Measurements from ENCODE around the gene ASB18. TPM values are rescaled to one million over a fixed set of nuclear protein-coding genes. Genes with fewer than 3 reads are reported as not detected.
A peak's percentile ranks its signal among the peaks of the same experiment; 100 is the strongest.

ASB18 gene
- total and polyA plus RNA-seq, 2 of the 8 experiments (the other 6 are each of a cell fraction or from before 2014, with no cell fraction given): not detected

DNA sequence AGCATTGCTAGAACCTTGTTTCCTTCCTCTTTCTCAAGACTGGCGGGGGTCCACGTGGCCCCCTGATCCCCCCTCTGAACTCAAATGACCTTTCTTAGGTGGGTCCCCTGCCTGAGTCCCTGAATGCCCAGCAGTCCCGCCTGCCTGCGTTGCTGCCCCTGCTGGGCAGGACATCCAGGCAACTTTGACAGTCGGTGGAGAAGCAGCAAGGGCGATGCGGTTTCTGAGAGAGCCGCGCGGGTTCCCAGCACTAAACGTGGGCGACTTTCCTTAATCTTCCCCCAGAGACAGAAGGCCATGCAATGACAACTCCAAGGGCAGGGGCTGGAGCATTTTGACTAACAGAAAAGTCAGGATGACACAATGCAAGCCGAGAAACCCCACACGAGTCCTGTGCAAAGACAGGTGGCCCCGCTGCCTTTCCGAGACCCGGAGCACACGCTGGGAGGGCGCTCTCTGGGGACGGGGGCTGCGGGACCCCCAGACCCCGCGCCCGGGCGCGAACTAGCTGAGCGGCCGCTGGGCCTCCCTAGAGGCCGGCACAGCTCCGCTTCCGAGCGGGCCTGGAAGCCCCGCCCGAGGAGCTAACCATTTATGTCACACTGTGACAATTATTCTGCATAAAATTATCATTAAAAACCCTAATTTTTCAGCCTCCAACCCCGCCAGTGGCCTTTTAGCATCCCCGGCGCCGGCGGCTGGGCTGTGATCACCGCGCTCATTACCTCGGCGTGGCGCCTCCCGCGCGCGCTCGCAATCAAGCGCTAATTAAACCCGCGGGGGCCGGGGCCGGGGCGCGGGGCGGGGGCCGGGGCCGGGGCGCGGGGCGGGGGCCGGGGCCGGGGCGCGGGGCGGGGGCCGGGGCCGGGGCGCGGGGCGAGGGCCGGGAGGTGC is 27.4 kb downstream of the ASB18 start:
- H3K79me2 ChIP-seq (ENCODE audit: control insufficient read depth in 1 of 2, insufficient read depth in 2 of 2, low read length in 2 of 2): no peaks in the 10 kb centered on the region
- H3K4ac ChIP-seq (replicated peaks; ENCODE audit: insufficient read length, low read depth, low read length): no peak overlapping the region
- no peak overlapping the region for H2AK5ac ChIP-seq (ENCODE audit: low read depth, low read length)
- H3K27ac ChIP-seq (ENCODE audit: low read depth, low read length): no peak overlapping the region
- no peak overlapping the region for H2BK12ac ChIP-seq (ENCODE audit: low read depth, low read length)
- no peak overlapping the region for H2BK120ac ChIP-seq (replicated peaks; ENCODE audit: low read depth, low read length)
- ChIA-PET POLR2A (ENCODE audit: partially characterized antibody) (interaction anchor here (0.6 kb wide), 1 partner anchor 869 kb away, joined by 3 read pairs; no protein-coding TSS in a partner anchor), CTCF (ENCODE audit: partially characterized antibody) (interaction anchor here (1.2 to 1.6 kb wide), 3 partner anchors 19 to 27 kb away, joined by 3 to 6 read pairs (median 3); no protein-coding TSS in a partner anchor)
- no peak overlapping the region for H3K9ac ChIP-seq (replicated peaks in 1 of 4; ENCODE audit: extremely low read depth in 1 of 4, low read depth in 3 of 4, low read length in 3 of 4)
- DNase-seq (ENCODE audit: low read depth in 1 of 2, low spot score in 2 of 2): peak in 1 of 2 experiments; percentile 43
- no peak overlapping the region for H2BK15ac ChIP-seq (ENCODE audit: low read length)
- H3K79me1 ChIP-seq (ENCODE audit: low read depth, low read length): no peaks in the 10 kb centered on the region
- H3K4me3 ChIP-seq (ENCODE audit: extremely low read depth in 1 of 4, insufficient read depth in 2 of 4, low read depth in 3 of 4, low read length in 4 of 4): peak overlapping the region; percentile 8 to 61 (median 40)
- peaks cover 4 to 32% (median 16%) of the 10 kb centered on the region in 4 experiments for H3K4me1 ChIP-seq (replicated peaks in 1 of 4; ENCODE audit: control insufficient read depth in 3 of 4, insufficient read depth in 4 of 4, low read length in 3 of 4)
- no peak overlapping the region for H3K14ac ChIP-seq (ENCODE audit: insufficient read length)
- no peak overlapping the region for H3K56ac ChIP-seq (replicated peaks; ENCODE audit: insufficient read length, low read depth, low read length)
- H3K27me3 ChIP-seq (replicated peaks in 1 of 4; ENCODE audit: control insufficient read depth in 3 of 4, extremely low read depth in 1 of 4, insufficient read depth in 3 of 4, low read length in 3 of 4): peaks cover 17 to 43% (median 36%) of the 10 kb centered on the region in 4 experiments
- FAIRE-seq: no peak
- H2AFZ ChIP-seq (ENCODE audit: low read length): no peak overlapping the region
- H4K8ac ChIP-seq (ENCODE audit: extremely low read depth, insufficient read depth, low read length): no peak overlapping the region; the same call in 1 of the 2 replicates
- no peaks in the 10 kb centered on the region for H3K36me3 ChIP-seq (ENCODE audit: control insufficient read depth in 2 of 4, insufficient read depth in 4 of 4, low read length in 3 of 4)
- H4K20me1 ChIP-seq (replicated peaks in 1 of 2; ENCODE audit: control insufficient read depth in 1 of 2, insufficient read depth in 2 of 2, low read length in 2 of 2): no peaks in the 10 kb centered on the region
- no peak overlapping the region for H3K18ac ChIP-seq (ENCODE audit: extremely low read depth, low read length)
- H3K9me3 ChIP-seq (ENCODE audit: insufficient read depth in 2 of 2, low read depth in 1 of 2, low read length in 1 of 2): no peaks in the 10 kb centered on the region
- peaks cover 9% of the 10 kb centered on the region for H3K23me2 ChIP-seq (ENCODE audit: low read depth, low read length)
- H4K5ac ChIP-seq (ENCODE audit: insufficient read length, low read depth, low read length): no peak overlapping the region
- H2BK5ac ChIP-seq (ENCODE audit: low read depth, low read length): no peak overlapping the region
- no peak overlapping the region for H2BK20ac ChIP-seq (ENCODE audit: low read length)
- no peak overlapping the region for H4K91ac ChIP-seq (replicated peaks; ENCODE audit: insufficient read length, low read length)
- peak overlapping the region; percentile 61 to 83 for H3K4me2 ChIP-seq (ENCODE audit: insufficient read depth in 1 of 2, low read depth in 2 of 2, low read length in 2 of 2)
- H3K23ac ChIP-seq (ENCODE audit: insufficient read length): no peak overlapping the region
- 6% methylated on average over 46 of the region's 73 CpGs; no CpG with 5 or more reads in 1 of the 2 experiments for WGBS, 2 experiments (ENCODE audit: extremely low coverage in 1 of 2, insufficient coverage in 1 of 2, insufficient read length in 1 of 2, insufficient replicate concordance in 2 of 2, low coverage in 1 of 2, low lambda C conversion rate in 2 of 2, missing lambda C conversion rate in 1 of 2)
- TF ChIP-seq EZH2 (IDR thresholded peaks at IDR 0.05; ENCODE audit: low read depth, low read length, severe bottlenecking) (peak; percentile 51), ZNF274 (IDR thresholded peaks at IDR 0.05; ENCODE audit: borderline replicate concordance, extremely low read depth, low read length) (no peak), YY1 (IDR thresholded peaks at IDR 0.05; ENCODE audit: low read depth, low read length) (no peak), KDM4A (IDR thresholded peaks at IDR 0.05; ENCODE audit: low read depth, low read length, severe bottlenecking) (peak; percentile 10), ASH2L (IDR thresholded peaks at IDR 0.05; ENCODE audit: low read length) (no peak), SIRT6 (IDR thresholded peaks at IDR 0.05; ENCODE audit: low read length) (no peak), TCF12 (IDR thresholded peaks at IDR 0.05; ENCODE audit: low read depth, low read length) (no peak), PHF8 (conservative IDR thresholded peaks at IDR 0.05; ENCODE audit: low read depth, low read length) (no peak), KDM1A (IDR thresholded peaks at IDR 0.05; ENCODE audit: borderline replicate concordance, low read length) (no peak), SAP30 (IDR thresholded peaks at IDR 0.05; ENCODE audit: insufficient read depth, insufficient replicate concordance, low read length) (no peak), POU5F1 (IDR thresholded peaks at IDR 0.05; ENCODE audit: low read depth, low read length) (no peak), CHD2 (IDR thresholded peaks at IDR 0.05; ENCODE audit: low read length) (no peak)

All from H1 (cell line).